ENCODE data around the gene SLC6A17. TPM values are rescaled to one million over a fixed set of nuclear protein-coding genes. Genes with fewer than 3 reads are reported as not detected.

SLC6A17 gene
- total RNA-seq, 1 donor from 2014 or later: 3.6 TPM

DNA sequence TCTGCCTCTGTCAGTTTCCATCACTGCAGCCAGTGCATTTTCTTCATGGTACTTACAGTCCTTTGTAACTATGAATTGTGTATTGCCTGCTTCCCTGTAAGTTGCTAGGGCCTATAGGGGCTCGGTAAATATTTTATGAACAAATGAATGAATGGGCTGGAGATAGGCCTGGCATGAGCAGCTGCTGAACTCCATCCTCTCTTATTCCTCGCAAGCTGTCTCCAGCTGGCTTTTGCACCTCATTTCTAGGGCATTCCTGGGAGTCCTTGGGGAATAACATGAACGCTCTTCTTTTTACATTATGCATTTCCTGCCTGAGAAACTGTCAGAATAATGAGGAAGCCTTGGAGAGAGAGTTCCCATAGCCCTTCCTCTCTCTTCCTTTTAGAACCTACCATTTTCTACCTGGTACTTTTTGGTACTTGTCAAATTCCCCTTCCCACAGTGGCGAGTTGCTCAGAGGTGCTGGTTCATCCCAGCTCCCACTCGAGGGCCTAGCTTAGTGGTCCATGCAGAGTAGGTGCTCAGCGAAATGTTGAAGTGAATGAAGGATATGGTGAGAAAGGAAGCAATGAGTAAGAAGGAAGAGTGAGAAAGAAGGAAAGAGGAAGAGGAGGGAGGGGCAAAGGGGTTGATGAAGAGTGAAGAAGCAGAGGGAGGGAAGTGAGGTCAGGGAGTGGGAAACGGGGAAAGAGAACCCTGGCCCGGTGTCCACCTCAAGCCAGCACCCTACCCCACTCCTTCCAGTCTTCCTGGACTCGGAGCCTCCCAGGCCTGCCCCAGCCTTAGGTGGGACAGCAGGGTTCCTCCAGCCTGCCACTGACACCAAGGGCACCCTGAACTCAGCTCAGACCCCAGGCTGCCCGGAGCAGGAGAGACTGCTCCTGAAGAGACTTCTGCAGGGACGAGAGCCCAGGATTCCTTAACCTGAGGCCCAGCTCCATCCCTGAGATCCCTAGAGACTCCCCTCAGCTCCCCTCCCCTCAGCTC, 89.4 kb downstream of the SLC6A17 start:
- Mint-ChIP-seq H3K4me1 (ENCODE audit: low read depth, unreplicated experiment) (peaks cover 21% of the 10 kb centered on the region), H3K4me3 (ENCODE audit: unreplicated experiment) (no peak overlapping the region), H3K9me3 (ENCODE audit: unreplicated experiment) (peaks cover 8% of the 10 kb centered on the region), H3K27me3 (ENCODE audit: low read depth, unreplicated experiment) (peaks cover 56% of the 10 kb centered on the region), H3K36me3 (ENCODE audit: low read depth, unreplicated experiment) (no peaks in the 10 kb centered on the region), H3K27ac (ENCODE audit: unreplicated experiment) (peak overlapping the region; percentile 5)
- FAIRE-seq (no peak), DNase-seq (ENCODE audit: low read depth) (no peak)
- H3K4me1 ChIP-seq (ENCODE audit: insufficient read depth, low read length): peaks cover 20% of the 10 kb centered on the region
- no peak overlapping the region for H3K4me3 ChIP-seq (ENCODE audit: insufficient read depth, low read depth, low read length)
- H3K27ac ChIP-seq (ENCODE audit: low read depth, low read length): no peak overlapping the region
- no peak overlapping the region for H3K4me2 ChIP-seq (ENCODE audit: low read length)
- no peaks in the 10 kb centered on the region for H4K20me1 ChIP-seq (ENCODE audit: insufficient read depth, low read length)
- H3K36me3 ChIP-seq (ENCODE audit: insufficient read depth, low read length): no peaks in the 10 kb centered on the region
- H2AFZ ChIP-seq (ENCODE audit: low read depth, low read length): no peak overlapping the region
- H3K79me2 ChIP-seq (ENCODE audit: insufficient read depth, low read length): no peaks in the 10 kb centered on the region
- TF ChIP-seq, protein P1, sequence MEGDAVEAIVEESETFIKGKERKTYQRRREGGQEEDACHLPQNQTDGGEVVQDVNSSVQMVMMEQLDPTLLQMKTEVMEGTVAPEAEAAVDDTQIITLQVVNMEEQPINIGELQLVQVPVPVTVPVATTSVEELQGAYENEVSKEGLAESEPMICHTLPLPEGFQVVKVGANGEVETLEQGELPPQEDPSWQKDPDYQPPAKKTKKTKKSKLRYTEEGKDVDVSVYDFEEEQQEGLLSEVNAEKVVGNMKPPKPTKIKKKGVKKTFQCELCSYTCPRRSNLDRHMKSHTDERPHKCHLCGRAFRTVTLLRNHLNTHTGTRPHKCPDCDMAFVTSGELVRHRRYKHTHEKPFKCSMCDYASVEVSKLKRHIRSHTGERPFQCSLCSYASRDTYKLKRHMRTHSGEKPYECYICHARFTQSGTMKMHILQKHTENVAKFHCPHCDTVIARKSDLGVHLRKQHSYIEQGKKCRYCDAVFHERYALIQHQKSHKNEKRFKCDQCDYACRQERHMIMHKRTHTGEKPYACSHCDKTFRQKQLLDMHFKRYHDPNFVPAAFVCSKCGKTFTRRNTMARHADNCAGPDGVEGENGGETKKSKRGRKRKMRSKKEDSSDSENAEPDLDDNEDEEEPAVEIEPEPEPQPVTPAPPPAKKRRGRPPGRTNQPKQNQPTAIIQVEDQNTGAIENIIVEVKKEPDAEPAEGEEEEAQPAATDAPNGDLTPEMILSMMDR (IDR thresholded peaks at IDR 0.05; ENCODE audit: insufficient read depth, low read depth, low read length): no peak
- TF ChIP-seq EZH2 (IDR thresholded peaks at IDR 0.05; ENCODE audit: insufficient read depth, low read length): no peak
- no peak overlapping the region for H3K9ac ChIP-seq (ENCODE audit: low read length)
- peaks cover 9% of the 10 kb centered on the region for H3K27me3 ChIP-seq (ENCODE audit: insufficient read depth, low read length)
- H3K9me3 ChIP-seq (ENCODE audit: insufficient read depth, low read depth, low read length): no peaks in the 10 kb centered on the region

DNA sequence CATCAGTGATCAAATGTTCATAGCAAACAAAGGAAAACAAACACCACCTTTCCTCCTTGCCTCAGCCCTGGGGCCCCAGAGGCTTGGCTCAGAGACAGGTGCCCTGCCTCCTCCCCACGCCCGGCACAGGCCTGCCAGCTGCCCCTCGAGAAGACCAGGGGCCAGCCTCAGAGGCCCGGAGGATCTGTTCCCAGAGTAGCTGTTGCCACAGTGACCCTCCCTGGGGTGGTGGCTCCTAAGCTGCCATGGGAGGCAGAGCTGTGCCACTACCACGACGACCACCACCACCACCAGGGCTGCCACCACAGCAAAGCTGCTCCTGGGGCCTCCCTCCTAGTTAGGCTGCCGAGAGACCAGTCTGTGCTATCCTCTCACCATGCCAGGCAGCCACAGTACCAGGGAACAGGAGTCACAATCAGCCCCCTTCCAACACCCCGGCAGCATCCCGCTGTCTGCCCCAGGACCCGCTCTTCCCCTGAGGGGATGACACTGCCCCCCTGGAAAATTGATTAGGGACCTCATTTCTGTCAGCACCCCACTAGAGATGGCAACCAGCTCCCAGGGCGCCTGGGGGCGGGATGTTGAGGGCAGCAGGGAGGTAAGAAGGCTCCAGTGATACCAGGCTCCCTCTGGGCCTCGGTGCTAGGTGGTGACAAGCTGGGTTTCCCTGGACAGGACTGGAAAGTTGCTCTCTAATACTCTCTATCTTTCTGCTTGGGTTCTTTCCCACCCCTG, 90.3 kb downstream of the SLC6A17 start:
- no peaks in the 10 kb centered on the region for H3K36me3 Mint-ChIP-seq (ENCODE audit: low read depth, unreplicated experiment)
- peaks cover 16% of the 10 kb centered on the region for H3K4me1 Mint-ChIP-seq (ENCODE audit: low read depth, unreplicated experiment)
- Histone ChIP-seq H3K9me3 (ENCODE audit: insufficient read depth, low read depth, low read length) (no peaks in the 10 kb centered on the region), H3K4me1 (ENCODE audit: insufficient read depth, low read length) (peaks cover 11% of the 10 kb centered on the region), H3K79me2 (ENCODE audit: insufficient read depth, low read length) (no peaks in the 10 kb centered on the region), H3K4me3 (ENCODE audit: insufficient read depth, low read depth, low read length) (no peak overlapping the region), H2AFZ (ENCODE audit: low read depth, low read length) (no peak overlapping the region), H3K4me2 (ENCODE audit: low read length) (no peak overlapping the region), H3K27ac (ENCODE audit: low read depth, low read length) (no peak overlapping the region), H3K9ac (ENCODE audit: low read length) (no peak overlapping the region), H3K27me3 (ENCODE audit: insufficient read depth, low read length) (peaks cover 14% of the 10 kb centered on the region), H3K36me3 (ENCODE audit: insufficient read depth, low read length) (no peaks in the 10 kb centered on the region), H4K20me1 (ENCODE audit: insufficient read depth, low read length) (no peaks in the 10 kb centered on the region)
- no peak for FAIRE-seq
- no peak overlapping the region for H3K27ac Mint-ChIP-seq (ENCODE audit: unreplicated experiment)
- peaks cover 8% of the 10 kb centered on the region for H3K9me3 Mint-ChIP-seq (ENCODE audit: unreplicated experiment)
- peaks cover 65% of the 10 kb centered on the region for H3K27me3 Mint-ChIP-seq (ENCODE audit: low read depth, unreplicated experiment)
- no peak for TF ChIP-seq EZH2 (IDR thresholded peaks at IDR 0.05; ENCODE audit: insufficient read depth, low read length)
- TF ChIP-seq, protein P1 (IDR thresholded peaks at IDR 0.05; ENCODE audit: insufficient read depth, low read depth, low read length): no peak
- DNase-seq (ENCODE audit: low read depth): no peak
- no peak overlapping the region for H3K4me3 Mint-ChIP-seq (ENCODE audit: unreplicated experiment)

Data from astrocyte (in vitro differentiated cells and primary cell).